HEK293 (cell line): ENCODE measurements around the gene NDUFB1.

Experiments
- MZF1 ChIP-seq: fragments of 450-650 bp; formaldehyde crosslinking; IDR thresholded peaks from 2 replicates; pipeline ENCODE4 v1.5.1; 2017; ENCODE audit warnings: missing biosample characterization, missing genetic modification characterization, borderline replicate concordance
- ZNF24 ChIP-seq: fragments of 450-650 bp; formaldehyde crosslinking; IDR thresholded peaks from 2 replicates; pipeline ENCODE4 v1.5.1; 2016; ENCODE audit warnings: missing biosample characterization, missing genetic modification characterization
- TF ChIP-seq, protein P1 (sequence below): fragments of 450-650 bp; formaldehyde crosslinking; IDR thresholded peaks from 2 replicates; pipeline ENCODE4 v1.5.1; 2016; ENCODE audit warnings: missing biosample characterization, missing genetic modification characterization

DNA sequence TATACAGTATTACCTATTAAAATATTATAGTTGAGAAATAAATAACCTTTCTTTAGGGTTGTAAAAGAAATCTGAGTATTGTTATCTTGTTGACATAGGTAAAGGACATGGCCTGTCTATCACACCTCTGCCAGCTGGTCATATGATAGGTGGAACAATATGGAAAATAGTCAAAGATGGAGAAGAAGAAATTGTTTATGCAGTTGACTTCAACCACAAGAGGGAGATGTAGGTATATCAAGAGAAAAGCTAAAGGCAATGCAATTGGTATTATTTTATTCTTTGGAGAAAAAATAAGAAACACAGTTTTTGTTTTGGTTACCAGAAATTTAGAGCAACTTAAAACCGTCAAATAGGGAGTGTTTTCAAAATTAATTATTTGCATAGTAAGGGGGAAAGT, 13.8 kb upstream of the NDUFB1 start:
- TF ChIP-seq ZNF24 (tag by site-specific recombination) (no peak), MZF1 (no peak)
- TF ChIP-seq, protein P1, sequence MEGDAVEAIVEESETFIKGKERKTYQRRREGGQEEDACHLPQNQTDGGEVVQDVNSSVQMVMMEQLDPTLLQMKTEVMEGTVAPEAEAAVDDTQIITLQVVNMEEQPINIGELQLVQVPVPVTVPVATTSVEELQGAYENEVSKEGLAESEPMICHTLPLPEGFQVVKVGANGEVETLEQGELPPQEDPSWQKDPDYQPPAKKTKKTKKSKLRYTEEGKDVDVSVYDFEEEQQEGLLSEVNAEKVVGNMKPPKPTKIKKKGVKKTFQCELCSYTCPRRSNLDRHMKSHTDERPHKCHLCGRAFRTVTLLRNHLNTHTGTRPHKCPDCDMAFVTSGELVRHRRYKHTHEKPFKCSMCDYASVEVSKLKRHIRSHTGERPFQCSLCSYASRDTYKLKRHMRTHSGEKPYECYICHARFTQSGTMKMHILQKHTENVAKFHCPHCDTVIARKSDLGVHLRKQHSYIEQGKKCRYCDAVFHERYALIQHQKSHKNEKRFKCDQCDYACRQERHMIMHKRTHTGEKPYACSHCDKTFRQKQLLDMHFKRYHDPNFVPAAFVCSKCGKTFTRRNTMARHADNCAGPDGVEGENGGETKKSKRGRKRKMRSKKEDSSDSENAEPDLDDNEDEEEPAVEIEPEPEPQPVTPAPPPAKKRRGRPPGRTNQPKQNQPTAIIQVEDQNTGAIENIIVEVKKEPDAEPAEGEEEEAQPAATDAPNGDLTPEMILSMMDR (tag by site-specific recombination): 0 out of 2 replicates have a peak, but pooled peaks have one; percentile 10
